ENCODE results near the gene SLC23A3. TPM values are rescaled to one million over a fixed set of nuclear protein-coding genes. Genes with fewer than 3 reads are reported as not detected.

SLC23A3 gene
- polyA plus RNA-seq, 1 donor (not counting 4 experiments of a cell fraction or from before 2014, with no cell fraction given), result 1.4 TPM

DNA sequence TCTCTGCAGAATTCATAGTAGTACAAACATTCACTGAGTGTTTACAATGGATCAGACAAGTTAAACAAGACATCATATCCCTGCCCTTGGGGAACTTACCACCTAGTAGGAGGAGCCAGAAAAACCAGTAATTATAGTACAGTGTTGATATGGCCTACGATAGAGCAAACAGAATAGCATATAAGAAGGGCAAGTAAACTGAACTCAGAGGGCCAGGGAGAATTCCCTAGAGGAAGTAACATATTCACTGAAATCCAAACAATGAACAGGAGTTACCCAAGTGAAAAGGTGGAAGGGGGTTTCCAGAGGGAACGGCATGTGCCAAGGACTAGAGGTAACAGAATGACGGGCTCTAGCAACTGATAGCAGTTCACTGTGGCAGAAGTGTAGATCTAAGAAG lies 43.3 kb downstream of the SLC23A3 start:
- no peaks in the 10 kb centered on the region for H3K9me3 ChIP-seq (ENCODE audit: control insufficient read depth, low read depth, low read length)
- H3K36me3 ChIP-seq (ENCODE audit: control insufficient read depth in 2 of 2, extremely low read depth in 1 of 2, insufficient read depth in 2 of 2, low read length in 2 of 2), result peaks cover 0 to 1% of the 10 kb centered on the region in 2 experiments
- H3K4me2 ChIP-seq (ENCODE audit: control insufficient read depth, extremely low read depth, insufficient read depth, low read depth, low read length), result no peak overlapping the region
- no peak overlapping the region for H2AFZ ChIP-seq (ENCODE audit: control insufficient read depth, low read length)
- FAIRE-seq (no peak), DNase-seq (ENCODE audit: low read depth, low spot score) (no peak)
- H3K79me2 ChIP-seq (ENCODE audit: control insufficient read depth, insufficient read depth, low read length), result no peaks in the 10 kb centered on the region
- H4K20me1 ChIP-seq (ENCODE audit: control insufficient read depth, extremely low read depth, insufficient read depth, low read length), result no peaks in the 10 kb centered on the region
- H3K4me3 ChIP-seq (ENCODE audit: control insufficient read depth in 2 of 3, extremely low read depth in 1 of 3, insufficient read depth in 2 of 3, low read depth in 1 of 3, low read length in 3 of 3), result no peak overlapping the region
- TF ChIP-seq EZH2 (IDR thresholded peaks at IDR 0.05; ENCODE audit: low read length), result no peak
- TF ChIP-seq, protein P1, sequence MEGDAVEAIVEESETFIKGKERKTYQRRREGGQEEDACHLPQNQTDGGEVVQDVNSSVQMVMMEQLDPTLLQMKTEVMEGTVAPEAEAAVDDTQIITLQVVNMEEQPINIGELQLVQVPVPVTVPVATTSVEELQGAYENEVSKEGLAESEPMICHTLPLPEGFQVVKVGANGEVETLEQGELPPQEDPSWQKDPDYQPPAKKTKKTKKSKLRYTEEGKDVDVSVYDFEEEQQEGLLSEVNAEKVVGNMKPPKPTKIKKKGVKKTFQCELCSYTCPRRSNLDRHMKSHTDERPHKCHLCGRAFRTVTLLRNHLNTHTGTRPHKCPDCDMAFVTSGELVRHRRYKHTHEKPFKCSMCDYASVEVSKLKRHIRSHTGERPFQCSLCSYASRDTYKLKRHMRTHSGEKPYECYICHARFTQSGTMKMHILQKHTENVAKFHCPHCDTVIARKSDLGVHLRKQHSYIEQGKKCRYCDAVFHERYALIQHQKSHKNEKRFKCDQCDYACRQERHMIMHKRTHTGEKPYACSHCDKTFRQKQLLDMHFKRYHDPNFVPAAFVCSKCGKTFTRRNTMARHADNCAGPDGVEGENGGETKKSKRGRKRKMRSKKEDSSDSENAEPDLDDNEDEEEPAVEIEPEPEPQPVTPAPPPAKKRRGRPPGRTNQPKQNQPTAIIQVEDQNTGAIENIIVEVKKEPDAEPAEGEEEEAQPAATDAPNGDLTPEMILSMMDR (optimal IDR thresholded peaks at IDR 0.05 in 1 of 3, IDR thresholded peaks at IDR 0.05 in 1 of 3, conservative IDR thresholded peaks at IDR 0.05 in 1 of 3; ENCODE audit: extremely low read depth in 1 of 3, insufficient read depth in 2 of 3, low read length in 3 of 3), result no peak
- H3K9me1 ChIP-seq (ENCODE audit: control insufficient read depth, extremely low read depth, insufficient read depth, low read length), result peaks cover 2% of the 10 kb centered on the region
- H3K27me3 ChIP-seq (ENCODE audit: control insufficient read depth, extremely low read depth, insufficient read depth, low read length), result no peaks in the 10 kb centered on the region
- H3K27ac ChIP-seq (ENCODE audit: control insufficient read depth, insufficient read depth, low read length), result no peak overlapping the region
- no peak overlapping the region for H3K9ac ChIP-seq (ENCODE audit: control insufficient read depth, extremely low read depth, insufficient read depth, low read length)
- peaks cover 3% of the 10 kb centered on the region for H3K4me1 ChIP-seq (ENCODE audit: control insufficient read depth, extremely low read depth, insufficient read depth, low read length)
- dilution Hi-C loops (cut with MboI; ENCODE audit: extremely low pct_ligation_motif_present, low sequenced_read_pairs), result no loop called here

DNA sequence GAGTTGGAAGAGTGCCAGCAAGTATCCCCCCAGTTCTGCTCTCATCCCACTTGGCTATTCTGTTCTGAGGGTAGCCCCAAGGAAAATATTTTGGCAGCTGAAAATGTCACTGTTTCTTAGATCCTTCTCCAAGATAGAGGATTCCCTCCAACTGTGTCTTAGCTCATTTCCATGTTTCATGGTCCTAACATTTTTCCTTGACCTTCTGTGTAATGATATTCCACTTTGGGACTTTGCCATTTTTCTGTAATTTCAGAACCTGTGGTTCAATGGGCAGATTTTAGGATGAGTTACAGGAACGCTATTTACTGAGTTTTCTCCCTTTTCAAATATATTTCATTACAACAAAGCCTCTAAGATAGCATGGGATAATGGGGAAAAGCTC lies 44.0 kb downstream of the SLC23A3 start:
- H3K9me3 ChIP-seq (ENCODE audit: control insufficient read depth, low read depth, low read length), result no peaks in the 10 kb centered on the region
- dilution Hi-C loops (cut with MboI; ENCODE audit: extremely low pct_ligation_motif_present, low sequenced_read_pairs), result no loop called here

More for the DNA sequence above, 44.0 kb downstream of the SLC23A3 start:
- no peak overlapping the region for H3K27ac ChIP-seq (ENCODE audit: control insufficient read depth, insufficient read depth, low read length)
- no peaks in the 10 kb centered on the region for H4K20me1 ChIP-seq (ENCODE audit: control insufficient read depth, extremely low read depth, insufficient read depth, low read length)
- H3K9me1 ChIP-seq (ENCODE audit: control insufficient read depth, extremely low read depth, insufficient read depth, low read length), result peaks cover 2% of the 10 kb centered on the region
- no peaks in the 10 kb centered on the region for H3K79me2 ChIP-seq (ENCODE audit: control insufficient read depth, insufficient read depth, low read length)
- H3K36me3 ChIP-seq (ENCODE audit: control insufficient read depth in 2 of 2, extremely low read depth in 1 of 2, insufficient read depth in 2 of 2, low read length in 2 of 2), result peaks cover 0 to 1% of the 10 kb centered on the region in 2 experiments
- no peaks in the 10 kb centered on the region for H3K27me3 ChIP-seq (ENCODE audit: control insufficient read depth, extremely low read depth, insufficient read depth, low read length)
- no peak overlapping the region for H3K9ac ChIP-seq (ENCODE audit: control insufficient read depth, extremely low read depth, insufficient read depth, low read length)
- H3K4me1 ChIP-seq (ENCODE audit: control insufficient read depth, extremely low read depth, insufficient read depth, low read length), result peaks cover 3% of the 10 kb centered on the region
- no peak overlapping the region for H3K4me3 ChIP-seq (ENCODE audit: control insufficient read depth in 2 of 3, extremely low read depth in 1 of 3, insufficient read depth in 2 of 3, low read depth in 1 of 3, low read length in 3 of 3)
- TF ChIP-seq, protein P1 (optimal IDR thresholded peaks at IDR 0.05 in 1 of 3, IDR thresholded peaks at IDR 0.05 in 1 of 3, conservative IDR thresholded peaks at IDR 0.05 in 1 of 3; ENCODE audit: extremely low read depth in 1 of 3, insufficient read depth in 2 of 3, low read length in 3 of 3), result no peak
- no peak for TF ChIP-seq EZH2 (IDR thresholded peaks at IDR 0.05; ENCODE audit: low read length)
- no peak overlapping the region for H2AFZ ChIP-seq (ENCODE audit: control insufficient read depth, low read length)
- FAIRE-seq, result no peak
- H3K4me2 ChIP-seq (ENCODE audit: control insufficient read depth, extremely low read depth, insufficient read depth, low read depth, low read length), result no peak overlapping the region
- DNase-seq (ENCODE audit: low read depth, low spot score), result no peak

Data from keratinocyte (primary cell).